ENCODE data around the gene KCNJ5.

Gene KCNJ5

GRCh38 chr11:128890543-128891368 lies at the start of gene KCNJ5:
KCNJ5 (plus strand) TSS chr11:128891356; CDS start chr11:128911274, 19,918 bp downstream.
- in situ Hi-C loops (cut with MboI; ENCODE audit: low sequenced_read_pairs): no loop called here

GRCh38 chr11:128841461-128842072 lies 49.6 kb upstream of the KCNJ5 start:
- in situ Hi-C loops (cut with MboI; ENCODE audit: low sequenced_read_pairs): loop anchor here (25.0 kb wide), 2 partner anchors 654 to 804 kb away; no protein-coding TSS in a partner anchor

- in situ Hi-C loops (cut with MboI; ENCODE audit: low sequenced_read_pairs): loop anchor here (25.0 kb wide), 2 partner anchors 656 to 806 kb away; no protein-coding TSS in a partner anchor
Observed at GRCh38 chr11:128843198-128843785, 47.9 kb upstream of the KCNJ5 start.

- in situ Hi-C loops (cut with MboI; ENCODE audit: low sequenced_read_pairs): loop anchor here (25.0 kb wide), 2 partner anchors 658 to 808 kb away; no protein-coding TSS in a partner anchor
Observed at GRCh38 chr11:128845334-128845780, 45.8 kb upstream of the KCNJ5 start.

- in situ Hi-C loops (cut with MboI; ENCODE audit: low sequenced_read_pairs): loop anchor here (25.0 kb wide), 2 partner anchors 660 to 810 kb away; no protein-coding TSS in a partner anchor
Observed at GRCh38 chr11:128846985-128847384, 44.2 kb upstream of the KCNJ5 start.

GRCh38 chr11:128848815-128849455 lies 42.2 kb upstream of the KCNJ5 start:
- in situ Hi-C loops (cut with MboI; ENCODE audit: low sequenced_read_pairs): loop anchor here (25.0 kb wide), 2 partner anchors 662 to 812 kb away; no protein-coding TSS in a partner anchor

- in situ Hi-C loops (cut with MboI; ENCODE audit: low sequenced_read_pairs): no loop called here
Observed at GRCh38 chr11:128852327-128853023, 38.7 kb upstream of the KCNJ5 start.

GRCh38 chr11:128853559-128853958 lies 37.6 kb upstream of the KCNJ5 start:
- in situ Hi-C loops (cut with MboI; ENCODE audit: low sequenced_read_pairs): no loop called here

- in situ Hi-C loops (cut with MboI; ENCODE audit: low sequenced_read_pairs): no loop called here
Observed at GRCh38 chr11:128854841-128855240, 36.3 kb upstream of the KCNJ5 start.

GRCh38 chr11:128856241-128856640 lies 34.9 kb upstream of the KCNJ5 start:
- in situ Hi-C loops (cut with MboI; ENCODE audit: low sequenced_read_pairs): no loop called here

- in situ Hi-C loops (cut with MboI; ENCODE audit: low sequenced_read_pairs): no loop called here
Observed at GRCh38 chr11:128857341-128857740, 33.8 kb upstream of the KCNJ5 start.

- in situ Hi-C loops (cut with MboI; ENCODE audit: low sequenced_read_pairs): no loop called here
Observed at GRCh38 chr11:128859563-128860441, 31.4 kb upstream of the KCNJ5 start.

- in situ Hi-C loops (cut with MboI; ENCODE audit: low sequenced_read_pairs): no loop called here
Observed at GRCh38 chr11:128860571-128861361, 30.4 kb upstream of the KCNJ5 start.

GRCh38 chr11:128862406-128862805 lies 28.8 kb upstream of the KCNJ5 start:
- in situ Hi-C loops (cut with MboI; ENCODE audit: low sequenced_read_pairs): no loop called here

- in situ Hi-C loops (cut with MboI; ENCODE audit: low sequenced_read_pairs): no loop called here
Observed at GRCh38 chr11:128862908-128863660, 28.1 kb upstream of the KCNJ5 start.

- in situ Hi-C loops (cut with MboI; ENCODE audit: low sequenced_read_pairs): no loop called here
Observed at GRCh38 chr11:128865490-128865889, 25.7 kb upstream of the KCNJ5 start.

- in situ Hi-C loops (cut with MboI; ENCODE audit: low sequenced_read_pairs): no loop called here
Observed at GRCh38 chr11:128867277-128867676, 23.9 kb upstream of the KCNJ5 start, which contains the start of gene KCNJ1. KCNJ1 (minus strand) TSS chr11:128867296; CDS start chr11:128840243, 27,053 bp downstream.
